Skeletal muscle tissue (tissue), 4 donors: ENCODE results near the gene PROM2. TPM values are rescaled to one million over a fixed set of nuclear protein-coding genes. Genes with fewer than 3 reads are reported as not detected.

Source experiments
- H3K27ac ChIP-seq: one replicate; pipeline ENCODE4 v1.7.0; 2013; ENCODE audit warnings: mild to moderate bottlenecking, low read depth, low read length, inconsistent platforms
- H3K27me3 ChIP-seq, 3 donors: one replicate each; pipeline ENCODE4 v1.7.0; 2013; ENCODE audit warnings: low read length in 3 of 3; ENCODE audit not compliant: control insufficient read depth in 3 of 3, insufficient read depth in 3 of 3
- H3K36me3 ChIP-seq, 3 donors: one replicate each; pipeline ENCODE4 v1.7.0; 2013; ENCODE audit warnings: low read length in 3 of 3; ENCODE audit not compliant: control insufficient read depth in 3 of 3, insufficient read depth in 3 of 3
- H3K4me1 ChIP-seq, 3 donors: one replicate each; pipeline ENCODE4 v1.7.0; 2013; ENCODE audit warnings: low read length in 3 of 3, mild to moderate bottlenecking in 3 of 3; ENCODE audit not compliant: control insufficient read depth in 3 of 3, insufficient read depth in 3 of 3
- H3K4me3 ChIP-seq, 3 donors: one replicate each; pipeline ENCODE4 v1.7.0; 2013; ENCODE audit warnings: low read length in 3 of 3
- H3K9ac ChIP-seq, 3 donors: one replicate each; pipeline ENCODE4 v1.7.0; 2013; ENCODE audit warnings: low read length in 3 of 3, mild to moderate bottlenecking in 3 of 3, moderate library complexity in 2 of 3, low read depth in 1 of 3
- H3K9me3 ChIP-seq, 3 donors: one replicate each; pipeline ENCODE4 v1.7.0; 2013; ENCODE audit warnings: low read length in 3 of 3; ENCODE audit not compliant: control insufficient read depth in 3 of 3
- total RNA-seq: library from RNA; depleted of rRNA; stranded (reverse); fragments of >200 nt; gene quantifications from one replicate; pipeline ENCODE4 v1.2.3, GENCODE V29; 2014
- donor health status: Osteomylitis.

PROM2 gene, protein sequence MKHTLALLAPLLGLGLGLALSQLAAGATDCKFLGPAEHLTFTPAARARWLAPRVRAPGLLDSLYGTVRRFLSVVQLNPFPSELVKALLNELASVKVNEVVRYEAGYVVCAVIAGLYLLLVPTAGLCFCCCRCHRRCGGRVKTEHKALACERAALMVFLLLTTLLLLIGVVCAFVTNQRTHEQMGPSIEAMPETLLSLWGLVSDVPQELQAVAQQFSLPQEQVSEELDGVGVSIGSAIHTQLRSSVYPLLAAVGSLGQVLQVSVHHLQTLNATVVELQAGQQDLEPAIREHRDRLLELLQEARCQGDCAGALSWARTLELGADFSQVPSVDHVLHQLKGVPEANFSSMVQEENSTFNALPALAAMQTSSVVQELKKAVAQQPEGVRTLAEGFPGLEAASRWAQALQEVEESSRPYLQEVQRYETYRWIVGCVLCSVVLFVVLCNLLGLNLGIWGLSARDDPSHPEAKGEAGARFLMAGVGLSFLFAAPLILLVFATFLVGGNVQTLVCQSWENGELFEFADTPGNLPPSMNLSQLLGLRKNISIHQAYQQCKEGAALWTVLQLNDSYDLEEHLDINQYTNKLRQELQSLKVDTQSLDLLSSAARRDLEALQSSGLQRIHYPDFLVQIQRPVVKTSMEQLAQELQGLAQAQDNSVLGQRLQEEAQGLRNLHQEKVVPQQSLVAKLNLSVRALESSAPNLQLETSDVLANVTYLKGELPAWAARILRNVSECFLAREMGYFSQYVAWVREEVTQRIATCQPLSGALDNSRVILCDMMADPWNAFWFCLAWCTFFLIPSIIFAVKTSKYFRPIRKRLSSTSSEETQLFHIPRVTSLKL
- under 0.01 TPM for total RNA-seq

- H3K27ac ChIP-seq, result no peak within 1 kb of the TSS
- H3K9ac ChIP-seq, result no peak within 1 kb of the TSS
- H3K9me3 ChIP-seq, result no peaks in the 10 kb centered on the region
- no peaks in the 10 kb centered on the region for H3K27me3 ChIP-seq
- no peak within 1 kb of the TSS for H3K4me3 ChIP-seq
- H3K4me1 ChIP-seq, result no peaks in the 10 kb centered on the region
- H3K36me3 ChIP-seq, result no peaks in the 10 kb centered on the region
Observed at GRCh38 chr2:95274291-95275150, at the start of gene PROM2. TSS of gene PROM2 (plus strand) at chr2:95274449. CDS start at chr2:95274586, 137 bp downstream.

DNA sequence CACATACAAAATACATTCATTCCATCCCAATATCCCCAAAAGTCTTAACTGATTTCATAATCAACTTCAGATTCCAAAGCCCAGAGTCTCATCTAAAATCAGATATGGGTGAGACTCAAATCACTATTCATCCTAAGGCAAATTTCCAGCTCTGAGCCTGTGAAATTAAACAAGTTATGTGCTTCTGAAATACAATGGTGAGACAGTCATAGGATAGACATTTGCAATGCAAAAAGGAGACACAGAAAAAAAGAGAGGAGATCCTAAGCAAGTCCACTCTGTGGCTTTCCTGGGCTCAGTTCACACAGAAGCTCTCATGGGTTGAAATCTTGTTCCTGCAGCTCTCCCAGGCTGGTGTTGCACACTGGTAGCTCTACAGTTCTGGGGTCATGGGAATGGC is 48.6 kb upstream of the PROM2 start:
- Histone ChIP-seq H3K9me3 (peaks cover 5 to 12% (median 9%) of the 10 kb centered on the region in 3 donors), H3K36me3 (peaks cover 0 to 9% (median 0%) of the 10 kb centered on the region in 3 donors), H3K9ac (no peak overlapping the region), H3K4me1 (no peaks in the 10 kb centered on the region), H3K27ac (no peak overlapping the region), H3K4me3 (no peak overlapping the region), H3K27me3 (no peaks in the 10 kb centered on the region)

- Histone ChIP-seq H3K36me3 (peaks cover 0 to 2% (median 0%) of the 10 kb centered on the region in 3 donors), H3K27me3 (no peaks in the 10 kb centered on the region), H3K4me3 (no peak overlapping the region), H3K27ac (no peak overlapping the region), H3K9me3 (peaks cover 0 to 10% (median 9%) of the 10 kb centered on the region in 3 donors), H3K9ac (no peak overlapping the region), H3K4me1 (no peaks in the 10 kb centered on the region)
Observed at GRCh38 chr2:95231723-95232122, 42.5 kb upstream of the PROM2 start.

DNA sequence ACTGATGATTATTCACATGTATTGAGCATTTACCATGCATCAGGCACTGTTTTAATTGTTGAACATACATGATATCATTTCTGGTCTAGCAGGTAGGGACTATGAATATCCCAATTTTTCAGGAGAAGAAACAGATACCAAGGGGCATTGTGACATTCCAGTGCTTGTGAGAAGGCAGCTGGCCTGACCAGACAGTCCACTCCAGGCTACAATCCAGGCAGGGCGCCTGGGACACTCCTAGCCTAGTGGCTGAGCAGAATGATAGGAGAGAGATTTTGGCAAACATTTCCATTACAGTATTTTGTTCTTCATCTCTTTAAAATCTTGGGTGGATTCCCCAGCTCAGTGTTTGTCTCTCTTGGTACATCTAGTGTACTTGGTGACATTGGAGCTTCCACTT is 42.0 kb upstream of the PROM2 start:
- Histone ChIP-seq H3K4me1 (no peaks in the 10 kb centered on the region), H3K27ac (no peak overlapping the region), H3K4me3 (no peak overlapping the region), H3K9me3 (peaks cover 0 to 10% (median 9%) of the 10 kb centered on the region in 3 donors), H3K36me3 (peaks cover 0 to 2% (median 0%) of the 10 kb centered on the region in 3 donors), H3K9ac (no peak overlapping the region), H3K27me3 (no peaks in the 10 kb centered on the region)

DNA sequence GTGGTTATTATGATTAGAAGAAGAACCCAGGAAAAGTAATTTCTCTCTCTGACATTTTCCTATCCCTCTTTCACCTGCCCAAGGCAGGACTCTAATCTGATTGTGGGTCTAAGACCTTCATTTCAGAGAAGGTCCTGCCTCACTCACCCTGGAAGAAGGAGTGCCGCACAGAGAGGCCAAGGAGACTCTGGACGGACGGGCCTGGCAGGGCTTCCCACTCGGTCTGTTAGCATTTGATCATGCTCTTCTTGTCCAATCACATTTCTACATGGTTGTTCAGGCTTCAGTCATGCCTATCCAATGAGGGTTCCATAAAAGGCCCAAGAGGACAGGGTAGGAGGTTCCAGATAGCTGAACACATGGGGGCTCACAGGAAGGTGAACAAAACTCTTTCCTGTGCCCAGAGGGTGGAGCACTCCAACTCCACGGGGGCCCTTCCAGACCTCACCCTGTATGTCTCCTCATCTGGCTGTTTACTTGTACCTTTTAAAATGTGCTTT is 39.9 kb upstream of the PROM2 start:
- no peak overlapping the region for H3K4me3 ChIP-seq
- H3K4me1 ChIP-seq, result no peaks in the 10 kb centered on the region
- H3K27me3 ChIP-seq, result no peaks in the 10 kb centered on the region
- peaks cover 0 to 2% (median 0%) of the 10 kb centered on the region in 3 donors for H3K36me3 ChIP-seq
- H3K9ac ChIP-seq, result no peak overlapping the region
- H3K27ac ChIP-seq, result no peak overlapping the region
- H3K9me3 ChIP-seq, result peaks cover 2 to 10% (median 9%) of the 10 kb centered on the region in 3 donors

DNA sequence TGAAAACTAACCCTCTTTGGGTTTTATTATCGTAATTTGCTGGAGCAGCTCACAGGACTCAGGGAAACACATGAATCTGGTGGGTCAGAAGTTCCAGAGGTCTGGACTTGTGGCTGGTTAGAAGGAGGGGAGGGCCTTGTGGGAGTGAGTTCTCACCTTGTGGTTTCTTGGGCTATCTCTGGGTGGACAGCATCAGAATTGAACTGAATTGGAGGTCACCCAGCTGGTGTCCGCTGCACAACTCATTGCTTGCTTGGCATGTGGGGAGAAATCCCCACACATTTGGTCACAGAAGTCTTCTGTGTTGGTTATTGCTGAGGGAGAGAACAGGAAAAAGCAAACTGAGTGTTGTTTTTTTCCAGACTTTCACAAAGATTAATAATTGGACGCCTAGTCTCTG is 39.4 kb upstream of the PROM2 start:
- Histone ChIP-seq H3K36me3 (peaks cover 0 to 2% (median 0%) of the 10 kb centered on the region in 3 donors), H3K4me3 (no peak overlapping the region), H3K4me1 (no peaks in the 10 kb centered on the region), H3K27me3 (no peaks in the 10 kb centered on the region), H3K27ac (no peak overlapping the region), H3K9me3 (peaks cover 2 to 10% (median 9%) of the 10 kb centered on the region in 3 donors), H3K9ac (no peak overlapping the region)

DNA sequence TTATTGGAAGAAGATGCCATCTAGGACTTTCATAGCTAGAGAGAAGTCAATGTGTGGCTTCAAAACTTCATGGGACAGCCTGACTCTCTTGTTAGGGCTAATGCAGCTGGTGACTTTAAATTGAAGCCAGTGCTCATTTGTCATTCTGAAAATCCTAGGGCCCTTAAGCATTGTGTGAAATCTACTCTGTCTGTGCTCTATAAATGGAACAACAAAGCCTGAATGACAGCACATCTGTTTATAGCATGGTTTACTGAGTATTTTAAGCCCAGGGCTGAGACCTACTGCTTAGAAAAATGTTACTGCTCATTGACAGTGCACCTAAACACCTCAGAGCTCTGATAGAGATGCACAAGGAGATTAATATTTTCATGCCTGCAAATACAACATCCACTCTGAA is 36.1 kb upstream of the PROM2 start:
- H3K27me3 ChIP-seq, result no peaks in the 10 kb centered on the region
- no peaks in the 10 kb centered on the region for H3K36me3 ChIP-seq
- no peak overlapping the region for H3K9ac ChIP-seq
- no peak overlapping the region for H3K4me3 ChIP-seq
- no peak overlapping the region for H3K27ac ChIP-seq
- peaks cover 3 to 11% (median 7%) of the 10 kb centered on the region in 3 donors for H3K9me3 ChIP-seq
- H3K4me1 ChIP-seq, result no peaks in the 10 kb centered on the region

DNA sequence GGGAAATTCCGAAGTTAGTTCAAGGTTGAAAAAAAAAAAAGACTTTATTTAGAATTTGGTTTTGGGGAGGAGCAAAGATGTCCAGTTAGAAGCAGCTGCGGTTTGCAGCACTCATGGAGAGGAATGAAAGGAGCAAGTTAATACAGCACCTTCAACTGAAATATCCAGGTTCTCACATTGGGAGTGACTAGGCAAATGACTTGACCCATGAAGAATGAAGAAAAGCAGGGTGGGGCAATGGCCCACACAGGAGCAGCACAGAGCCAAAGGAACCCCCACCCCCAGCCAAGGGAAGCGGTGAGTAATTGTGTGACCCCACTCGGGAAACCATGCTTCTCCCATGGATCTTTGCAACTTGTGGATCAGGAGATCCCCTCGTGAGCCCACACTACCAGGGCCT is 34.2 kb upstream of the PROM2 start:
- no peak overlapping the region for H3K9ac ChIP-seq
- H3K27me3 ChIP-seq, result no peaks in the 10 kb centered on the region
- H3K9me3 ChIP-seq, result peaks cover 2 to 7% (median 3%) of the 10 kb centered on the region in 3 donors
- no peak overlapping the region for H3K4me3 ChIP-seq
- no peaks in the 10 kb centered on the region for H3K36me3 ChIP-seq
- no peaks in the 10 kb centered on the region for H3K4me1 ChIP-seq
- no peak overlapping the region for H3K27ac ChIP-seq

DNA sequence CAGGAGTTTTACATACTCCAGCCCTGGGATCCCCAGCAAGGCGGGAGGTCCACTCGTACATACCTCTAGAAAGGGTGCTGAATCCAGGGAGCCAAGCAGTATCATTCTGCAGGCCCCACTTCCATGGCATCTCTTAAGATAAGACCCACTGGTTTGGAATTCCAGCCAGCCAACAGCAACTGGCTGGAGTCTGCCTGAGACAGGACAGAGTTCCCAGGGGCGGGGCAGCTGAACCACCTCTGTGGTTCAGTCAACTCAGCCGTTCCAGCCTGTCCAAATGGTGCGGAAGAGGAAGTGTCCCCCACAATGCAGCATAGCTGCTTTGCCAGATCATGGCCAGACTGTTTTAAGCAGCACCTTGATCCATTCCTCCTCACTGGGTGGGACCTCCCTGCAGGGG is 33.7 kb upstream of the PROM2 start:
- Histone ChIP-seq H3K27ac (no peak overlapping the region), H3K9ac (no peak overlapping the region), H3K9me3 (peaks cover 2 to 7% (median 3%) of the 10 kb centered on the region in 3 donors), H3K36me3 (no peaks in the 10 kb centered on the region), H3K27me3 (no peaks in the 10 kb centered on the region), H3K4me3 (no peak overlapping the region), H3K4me1 (no peaks in the 10 kb centered on the region)
